Ovary (tissue), 9 donors: Measurements from ENCODE around the gene ATP2C2. TPM values are rescaled to one million over a fixed set of nuclear protein-coding genes. Genes with fewer than 3 reads are reported as not detected.
A peak's percentile ranks its signal among the peaks of the same experiment; 100 is the strongest.

Source experiments
- DNase-seq, 5 donors: peaks; one replicate each; pipeline ENCODE4 v3.0.0-alpha.2; 2019 to 2020
- H3K27ac ChIP-seq, 2 donors: fragments of 200-600 bp; one replicate each; pipeline versions ENCODE4 v1.5.1 to v1.8.0; 2019 to 2022
- H3K27me3 ChIP-seq: fragments of 200-600 bp; one replicate; pipeline ENCODE4 v1.8.0; 2022
- H3K36me3 ChIP-seq: fragments of 200-600 bp; sonication (generic); one replicate; pipeline ENCODE4 v1.5.1; 2019
- H3K4me1 ChIP-seq: one replicate; pipeline ENCODE4 v1.8.1; 2013; ENCODE audit warnings: mild to moderate bottlenecking, moderate library complexity; ENCODE audit not compliant: insufficient read depth
- H3K4me3 ChIP-seq: fragments of 200-600 bp; sonication (generic); one replicate; pipeline ENCODE4 v1.5.1; 2017
- H3K9me3 ChIP-seq, 2 donors: fragments of 200-600 bp in 1 of 2; sonication (generic) in 1 of 2; one replicate each; pipeline versions ENCODE4 v1.5.1 to v1.8.1; 2013 to 2019; ENCODE audit warnings: mild to moderate bottlenecking in 1 of 2, moderate library complexity in 1 of 2
- CTCF ChIP-seq, 3 donors: fragments of 450-650 bp in 2 of 3; fragments of 200-600 bp in 1 of 3; IDR thresholded peaks; one replicate each; pipeline versions ENCODE4 v1.5.1 to v1.8.0; 2016 to 2022; ENCODE audit warnings: antibody characterized with exemption in 3 of 3, mild to moderate bottlenecking in 1 of 3
- EP300 ChIP-seq: sonication (generic); formaldehyde crosslinking; IDR thresholded peaks from one replicate; pipeline ENCODE4 v1.6.1; 2017; ENCODE audit warnings: antibody characterized with exemption
- POLR2A ChIP-seq: fragments of 450-650 bp; IDR thresholded peaks from one replicate; pipeline ENCODE4 v1.6.1; 2017; ENCODE audit warnings: antibody characterized with exemption, mild to moderate bottlenecking, moderate library complexity
- WGBS, 3 donors: extraction: QIAGEN DNeasy Blood & Tissue Kit in 1 of 3; methylation state at CpG; one replicate each; pipeline versions ENCODE4 v1.1.5 to v1.1.7; 2013 to 2017; 5-methylcytosine and 5-hydroxymethylcytosine counted together
- intact Hi-C, 4 donors: fragments of 100-400 bp; cut with DNase I; formaldehyde crosslinking; loops; one replicate each; pipeline versions ENCODE4 v1.11.0 to v1.15.1; 2022 to 2023
- polyA plus RNA-seq, 2 donors: library from polyadenylated mRNA; stranded (reverse); fragments of 200-250 nt in 1 of 2; fragments of 350-450 nt in 1 of 2; fragmentation: Illumina TruSeq in 1 of 2; extraction: RNeasy Lipid Tissue Mini Kit (QIAGEN cat#74804) in 1 of 2; gene quantifications; one replicate each; pipeline ENCODE4 v1.2.3, GENCODE V29; 2013 to 2014
- total RNA-seq, 7 donors: library from RNA; depleted of rRNA in 2 of 7; stranded (reverse); fragments of >200 nt in 2 of 7; fragmentation: NEBNext Ultra II Directional in 3 of 7; extraction: Animal tissue kit (Norgen Biotek cat#: 25700) in 3 of 7; gene quantifications; one replicate each; pipeline versions ENCODE4 v1.1.0 to v1.2.4, GENCODE V29; 2016 to 2023
- donor health status: DM: no; HTN: no; CAD: no; lungs with moderate emphysema.
- donor health status: DM: no; HTN: no; CAD: no.
- donor health status: Bipolar disorder and iron deficiency.
- donor health status: DM: yes; HTN: yes; CAD: no.
- donor health status: DM: no; HTN: no; CAD: no.
- donor health status: DM: yes; HTN: yes; CAD: no.

Gene ATP2C2
- total and polyA plus RNA-seq, 9 donors, result 0.10 to 8.5 (median 1.3) TPM; not detected in 3

GRCh38 chr16:84503751-84504395 lies 135.5 kb downstream of the ATP2C2 start:
- WGBS, 3 donors, result 21 to 31% (median 28%) methylated on average over 12 to 13 of the region's 13 CpGs
- Histone ChIP-seq H3K4me1 (peaks cover 10% of the 10 kb centered on the region), H3K36me3 (no peaks in the 10 kb centered on the region), H3K27me3 (no peaks in the 10 kb centered on the region), H3K27ac (peak overlapping the region; percentile 60 to 73), H3K4me3 (peak overlapping the region; percentile 59), H3K9me3 (no peaks in the 10 kb centered on the region)
- peak in 1 of 5 donors; percentile 45 for DNase-seq
- no peak for TF ChIP-seq CTCF (IDR thresholded peaks at IDR 0.05)
- TF ChIP-seq POLR2A, result no peak
- no peak for TF ChIP-seq EP300
- intact Hi-C loops, result no loop called here

GRCh38 chr16:84504420-84505248 lies 136.3 kb downstream of the ATP2C2 start, which contains the start of gene MEAK7:
Gene MEAK7, minus strand, starts transcription at chr16:84504659. Its CDS starts 6,573 bp downstream, at chr16:84498086.
- Histone ChIP-seq H3K4me3 (peak within 1 kb of the TSS; percentile 59), H3K27ac (peak within 1 kb of the TSS; percentile 60 to 73), H3K4me1 (peaks cover 13% of the 10 kb centered on the region), H3K36me3 (no peaks in the 10 kb centered on the region), H3K27me3 (no peaks in the 10 kb centered on the region), H3K9me3 (no peaks in the 10 kb centered on the region)
- 1 to 2% (median 1%) methylated on average over 34 to 45 of the region's 45 CpGs for WGBS, 3 donors
- TF ChIP-seq CTCF (IDR thresholded peaks at IDR 0.05), result peak in 1 of 3 donors; percentile 20
- no peak for TF ChIP-seq EP300
- peak; percentile 67 for TF ChIP-seq POLR2A
- peak; percentile 98 to 100 (median 99) for DNase-seq
- intact Hi-C loops, result no loop called here

GRCh38 chr16:84505249-84506187 lies 137.2 kb downstream of the ATP2C2 start:
- H3K27me3 ChIP-seq, result no peaks in the 10 kb centered on the region
- H3K27ac ChIP-seq, result peak overlapping the region; percentile 47 to 73
- H3K9me3 ChIP-seq, result no peaks in the 10 kb centered on the region
- H3K36me3 ChIP-seq, result no peaks in the 10 kb centered on the region
- intact Hi-C loops, result no loop called here
- H3K4me1 ChIP-seq, result peaks cover 13% of the 10 kb centered on the region
- 54 to 71% (median 55%) methylated on average over 32 to 33 of the region's 33 CpGs for WGBS, 3 donors
- peak overlapping the region; percentile 59 for H3K4me3 ChIP-seq
- DNase-seq, result peak in 2 of 5 donors; percentile 52 to 54
- TF ChIP-seq CTCF (IDR thresholded peaks at IDR 0.05) (no peak), EP300 (no peak)
